HEK293 (cell line): ENCODE results near the gene KLF7.

Experiments used
- CTCF ChIA-PET: fragments of 350-600 bp; formaldehyde crosslinking; extraction: SDS; loops from one replicate; lab custom pipeline; 2021; ENCODE audit warnings: antibody characterized with exemption; lab: Yijun Ruan, JAX
- POLR2A ChIA-PET: fragments of 300-600 bp; formaldehyde crosslinking; extraction: SDS; loops from one replicate; lab custom pipeline; 2020; ENCODE audit warnings: antibody characterized with exemption, inconsistent platforms; lab: Yijun Ruan, JAX
- H3K27ac ChIP-seq: fragments of 200-500 bp; sonication (Bioruptor generic); 2 replicates; pipeline ENCODE4 v1.5.1; 2014; ENCODE audit warnings: low read depth, low read length, control low read depth, inconsistent platforms; ENCODE audit errors: extremely low read depth
- H3K36me3 ChIP-seq, 2 experiments: fragments of 200-500 bp in 1 of 2; sonication (Bioruptor generic) in 1 of 2; 1 replicate in 1 of 2; 2 replicates in 1 of 2; pipeline ENCODE4 v1.5.1; 2014 to 2017; ENCODE audit warnings: inconsistent platforms in 2 of 2, low read length in 2 of 2; ENCODE audit not compliant: control insufficient read depth in 2 of 2, insufficient read depth in 1 of 2
- H3K4me1 ChIP-seq: fragments of 200-500 bp; sonication (Bioruptor generic); 2 replicates; pipeline ENCODE4 v1.5.1; 2014; ENCODE audit warnings: mild to moderate bottlenecking, low read length, inconsistent platforms; ENCODE audit not compliant: control insufficient read depth, insufficient read depth
- H3K4me3 ChIP-seq: 2 replicates; pipeline ENCODE4 v1.5.1; 2011; ENCODE audit warnings: low read depth, mild to moderate bottlenecking, control low read depth, low read length, moderate library complexity
- H3K9me3 ChIP-seq: fragments of 200-500 bp; sonication (Bioruptor generic); 2 replicates; pipeline ENCODE4 v1.5.1; 2014; ENCODE audit warnings: low read depth, low read length, inconsistent platforms; ENCODE audit not compliant: control insufficient read depth, insufficient read depth
- BCL11B ChIP-seq: fragments of 450-650 bp; formaldehyde crosslinking; IDR thresholded peaks from 2 replicates; pipeline ENCODE4 v1.5.1; 2016; ENCODE audit warnings: low read depth, missing biosample characterization, missing genetic modification characterization
- GFI1B ChIP-seq: fragments of 450-650 bp; formaldehyde crosslinking; IDR thresholded peaks from 2 replicates; pipeline ENCODE4 v1.5.1; 2016; ENCODE audit warnings: missing biosample characterization, missing genetic modification characterization
- ZEB2 ChIP-seq: fragments of 450-650 bp; formaldehyde crosslinking; IDR thresholded peaks from 2 replicates; pipeline ENCODE4 v1.5.1; 2016; ENCODE audit warnings: missing biosample characterization, missing genetic modification characterization
- ZFP41 ChIP-seq: fragments of 450-650 bp; formaldehyde crosslinking; IDR thresholded peaks from 2 replicates; pipeline ENCODE4 v1.5.1; 2016; ENCODE audit warnings: missing biosample characterization, missing genetic modification characterization, borderline replicate concordance
- ZFP69B ChIP-seq: fragments of 450-650 bp; formaldehyde crosslinking; IDR thresholded peaks from 2 replicates; pipeline ENCODE4 v1.5.1; 2016; ENCODE audit warnings: missing biosample characterization, missing genetic modification characterization
- ZNF394 ChIP-seq: fragments of 450-650 bp; formaldehyde crosslinking; IDR thresholded peaks from 2 replicates; pipeline ENCODE4 v1.5.1; 2016; ENCODE audit warnings: missing biosample characterization, missing genetic modification characterization, mild to moderate bottlenecking, moderate library complexity, borderline replicate concordance
- ZNF473 ChIP-seq: fragments of 450-650 bp; formaldehyde crosslinking; IDR thresholded peaks from 2 replicates; pipeline ENCODE4 v1.5.1; 2017; ENCODE audit warnings: missing biosample characterization, missing genetic modification characterization
- ZNF76 ChIP-seq: fragments of 450-650 bp; formaldehyde crosslinking; IDR thresholded peaks from 2 replicates; pipeline ENCODE4; 2016; ENCODE audit warnings: low read depth, missing biosample characterization, missing genetic modification characterization, borderline replicate concordance
- TF ChIP-seq, protein P1 (sequence below): fragments of 450-650 bp; formaldehyde crosslinking; IDR thresholded peaks from 2 replicates; pipeline ENCODE4 v1.5.1; 2016; ENCODE audit warnings: missing biosample characterization, missing genetic modification characterization
- TF ChIP-seq, protein P2 (sequence below): fragments of 450-650 bp; formaldehyde crosslinking; IDR thresholded peaks from 2 replicates; pipeline ENCODE4 v1.5.1; 2017; ENCODE audit warnings: missing biosample characterization, missing genetic modification characterization
- TF ChIP-seq, protein P3 (sequence below): fragments of 450-650 bp; formaldehyde crosslinking; IDR thresholded peaks from 2 replicates; pipeline ENCODE4 v1.5.1; 2016; ENCODE audit warnings: missing biosample characterization, missing genetic modification characterization

The KLF7 gene

DNA sequence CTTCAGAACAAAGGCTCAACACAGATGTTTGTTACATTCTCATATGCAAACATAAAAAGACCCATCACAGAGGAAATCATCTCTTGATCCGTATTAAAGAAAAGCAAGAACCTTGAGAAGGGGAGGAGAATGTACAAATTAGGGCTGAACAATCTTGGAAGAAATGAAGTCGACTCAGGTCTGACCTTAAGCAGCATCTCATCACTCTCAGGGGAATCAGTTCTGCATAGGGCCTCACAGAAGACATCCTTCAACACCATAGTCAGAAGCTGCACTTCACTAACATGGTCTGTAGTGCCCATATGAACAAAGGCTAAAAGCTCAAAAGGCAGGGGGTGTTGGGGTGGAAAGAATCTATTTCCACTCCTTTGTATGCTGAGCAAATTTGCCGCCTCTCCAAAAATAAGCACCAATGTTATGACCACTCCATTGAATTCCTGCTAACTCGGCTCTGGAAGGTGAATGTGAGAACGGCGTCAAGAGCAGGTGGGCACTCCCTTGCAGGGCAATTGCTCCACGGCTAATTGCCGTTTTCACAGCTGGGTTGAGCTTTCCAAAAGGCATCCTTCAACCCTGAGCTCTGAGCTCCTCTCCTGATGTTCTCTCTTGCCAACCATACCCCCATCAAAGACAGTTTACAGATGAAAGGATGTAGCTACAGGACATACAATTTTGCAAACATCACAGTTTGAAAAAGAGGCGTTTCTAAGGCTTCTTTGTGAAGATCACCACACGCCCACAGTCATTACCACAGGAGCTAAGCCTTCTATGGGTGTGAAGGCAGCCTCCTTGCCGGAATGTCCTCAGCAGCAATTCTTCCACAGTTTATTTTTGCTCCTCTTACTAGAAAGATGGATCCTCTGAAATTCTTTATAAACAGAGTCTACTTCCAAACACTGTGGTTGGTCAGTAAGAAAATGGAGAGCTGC, 10.0 kb downstream of the KLF7 start (continued):
- TF ChIP-seq, protein P1, sequence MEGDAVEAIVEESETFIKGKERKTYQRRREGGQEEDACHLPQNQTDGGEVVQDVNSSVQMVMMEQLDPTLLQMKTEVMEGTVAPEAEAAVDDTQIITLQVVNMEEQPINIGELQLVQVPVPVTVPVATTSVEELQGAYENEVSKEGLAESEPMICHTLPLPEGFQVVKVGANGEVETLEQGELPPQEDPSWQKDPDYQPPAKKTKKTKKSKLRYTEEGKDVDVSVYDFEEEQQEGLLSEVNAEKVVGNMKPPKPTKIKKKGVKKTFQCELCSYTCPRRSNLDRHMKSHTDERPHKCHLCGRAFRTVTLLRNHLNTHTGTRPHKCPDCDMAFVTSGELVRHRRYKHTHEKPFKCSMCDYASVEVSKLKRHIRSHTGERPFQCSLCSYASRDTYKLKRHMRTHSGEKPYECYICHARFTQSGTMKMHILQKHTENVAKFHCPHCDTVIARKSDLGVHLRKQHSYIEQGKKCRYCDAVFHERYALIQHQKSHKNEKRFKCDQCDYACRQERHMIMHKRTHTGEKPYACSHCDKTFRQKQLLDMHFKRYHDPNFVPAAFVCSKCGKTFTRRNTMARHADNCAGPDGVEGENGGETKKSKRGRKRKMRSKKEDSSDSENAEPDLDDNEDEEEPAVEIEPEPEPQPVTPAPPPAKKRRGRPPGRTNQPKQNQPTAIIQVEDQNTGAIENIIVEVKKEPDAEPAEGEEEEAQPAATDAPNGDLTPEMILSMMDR (tag by site-specific recombination), result no peak
- no peak for TF ChIP-seq ZFP69B (tag by site-specific recombination)
- TF ChIP-seq, protein P2, sequence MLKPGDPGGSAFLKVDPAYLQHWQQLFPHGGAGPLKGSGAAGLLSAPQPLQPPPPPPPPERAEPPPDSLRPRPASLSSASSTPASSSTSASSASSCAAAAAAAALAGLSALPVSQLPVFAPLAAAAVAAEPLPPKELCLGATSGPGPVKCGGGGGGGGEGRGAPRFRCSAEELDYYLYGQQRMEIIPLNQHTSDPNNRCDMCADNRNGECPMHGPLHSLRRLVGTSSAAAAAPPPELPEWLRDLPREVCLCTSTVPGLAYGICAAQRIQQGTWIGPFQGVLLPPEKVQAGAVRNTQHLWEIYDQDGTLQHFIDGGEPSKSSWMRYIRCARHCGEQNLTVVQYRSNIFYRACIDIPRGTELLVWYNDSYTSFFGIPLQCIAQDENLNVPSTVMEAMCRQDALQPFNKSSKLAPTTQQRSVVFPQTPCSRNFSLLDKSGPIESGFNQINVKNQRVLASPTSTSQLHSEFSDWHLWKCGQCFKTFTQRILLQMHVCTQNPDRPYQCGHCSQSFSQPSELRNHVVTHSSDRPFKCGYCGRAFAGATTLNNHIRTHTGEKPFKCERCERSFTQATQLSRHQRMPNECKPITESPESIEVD, result no peak
- no peak for TF ChIP-seq ZEB2 (tag by site-specific recombination)
- no peak for TF ChIP-seq BCL11B (tag by site-specific recombination)
- no peak for TF ChIP-seq ZFP41
- no peak for TF ChIP-seq ZNF394 (tag by site-specific recombination)
- no peak for TF ChIP-seq GFI1B (tag by site-specific recombination)

DNA sequence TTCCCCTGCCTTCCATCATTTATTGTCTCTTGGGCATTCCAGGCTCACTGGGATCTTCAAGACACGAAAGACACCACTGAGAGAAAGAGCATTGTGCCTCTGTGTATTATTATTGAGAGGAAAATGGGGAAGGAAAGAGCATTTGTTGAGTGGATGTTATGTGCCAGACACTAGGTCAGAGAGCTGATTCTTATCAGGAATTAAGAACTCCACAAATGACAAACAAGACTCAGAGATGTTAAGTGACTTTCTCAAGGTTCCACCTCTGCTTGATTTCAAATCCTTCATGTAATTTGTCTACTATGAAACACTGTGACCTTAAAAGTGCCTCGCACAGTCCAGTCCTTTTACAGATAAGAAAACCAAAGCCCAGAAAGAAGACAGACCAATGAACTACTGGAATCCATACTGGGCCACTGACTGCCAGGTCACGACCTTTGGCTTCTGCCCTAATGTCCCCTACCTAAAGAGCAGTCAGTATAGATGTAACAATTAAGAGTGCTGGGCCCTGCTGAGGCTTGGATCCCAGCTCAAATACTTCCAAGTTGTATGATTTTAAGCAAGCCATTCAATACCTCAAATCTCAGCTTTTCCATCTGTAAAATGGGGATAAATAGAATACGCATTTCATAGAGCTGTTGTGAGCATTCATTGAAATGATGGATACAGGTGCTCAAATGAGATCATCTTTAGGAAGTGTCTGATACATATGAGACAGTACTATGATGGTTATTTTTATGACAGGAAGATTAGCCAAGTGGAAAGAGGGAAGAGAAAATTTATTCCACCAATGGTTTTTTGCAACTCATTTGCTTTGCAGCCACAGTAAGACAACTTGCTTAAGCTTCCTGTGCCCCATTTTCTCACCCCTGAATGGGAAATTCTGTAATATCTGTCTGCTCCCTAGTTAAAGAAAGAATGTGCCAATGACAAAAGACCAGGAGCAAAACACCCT, 10.9 kb downstream of the KLF7 start:
- POLR2A ChIA-PET, result interaction anchor here (3.1 kb wide), 1 partner anchor 11 kb away, joined by 10 read pairs; the partner anchor contains the start of gene KLF7
- Histone ChIP-seq H3K4me3 (no peak overlapping the region), H3K36me3 (no peaks in the 10 kb centered on the region), H3K27ac (no peak overlapping the region), H3K9me3 (no peaks in the 10 kb centered on the region), H3K4me1 (peaks cover 3% of the 10 kb centered on the region; the same call in 1 of the 2 replicates)
- CTCF ChIA-PET, result no interaction called here
- no peak for TF ChIP-seq ZNF473 (tag by site-specific recombination)

DNA sequence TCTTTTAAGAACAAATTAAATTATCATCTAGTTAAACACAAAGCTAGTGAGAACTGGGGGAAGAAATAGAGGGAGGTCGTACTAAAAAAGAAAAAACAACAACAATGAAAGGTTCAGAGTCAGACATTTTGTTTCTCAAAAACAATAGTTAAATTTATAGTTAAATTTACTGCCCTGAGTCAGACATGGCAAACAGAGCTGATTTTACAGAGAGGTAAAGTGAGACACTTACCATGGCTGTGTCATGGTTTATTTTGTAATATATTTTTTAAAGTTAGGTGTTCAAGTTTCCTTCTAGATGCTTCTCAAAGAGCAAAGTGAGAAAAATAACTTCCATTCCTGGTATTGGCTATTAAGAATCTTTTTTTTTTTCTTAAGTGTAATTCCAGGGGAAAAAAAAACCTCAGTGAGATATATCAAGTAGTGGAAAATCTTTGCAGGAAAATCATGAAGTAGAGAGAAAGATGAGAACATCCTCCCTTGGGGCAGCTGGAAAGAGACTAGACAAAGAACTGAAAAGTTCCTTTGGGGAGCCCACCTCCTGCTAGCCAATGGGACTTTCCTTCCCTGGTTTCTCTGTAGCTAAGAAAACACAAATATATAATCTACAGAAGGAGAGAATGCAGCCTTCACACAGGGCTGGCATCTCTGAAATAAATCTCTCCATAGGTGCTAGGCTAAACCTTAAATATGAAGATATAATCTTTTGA, 12.3 kb downstream of the KLF7 start:
- CTCF ChIA-PET, result interaction anchor here (0.9 kb wide), 1 partner anchor 125 kb away, joined by 3 read pairs; no protein-coding TSS in a partner anchor
- no peak for TF ChIP-seq ZNF76
- TF ChIP-seq, protein P3, sequence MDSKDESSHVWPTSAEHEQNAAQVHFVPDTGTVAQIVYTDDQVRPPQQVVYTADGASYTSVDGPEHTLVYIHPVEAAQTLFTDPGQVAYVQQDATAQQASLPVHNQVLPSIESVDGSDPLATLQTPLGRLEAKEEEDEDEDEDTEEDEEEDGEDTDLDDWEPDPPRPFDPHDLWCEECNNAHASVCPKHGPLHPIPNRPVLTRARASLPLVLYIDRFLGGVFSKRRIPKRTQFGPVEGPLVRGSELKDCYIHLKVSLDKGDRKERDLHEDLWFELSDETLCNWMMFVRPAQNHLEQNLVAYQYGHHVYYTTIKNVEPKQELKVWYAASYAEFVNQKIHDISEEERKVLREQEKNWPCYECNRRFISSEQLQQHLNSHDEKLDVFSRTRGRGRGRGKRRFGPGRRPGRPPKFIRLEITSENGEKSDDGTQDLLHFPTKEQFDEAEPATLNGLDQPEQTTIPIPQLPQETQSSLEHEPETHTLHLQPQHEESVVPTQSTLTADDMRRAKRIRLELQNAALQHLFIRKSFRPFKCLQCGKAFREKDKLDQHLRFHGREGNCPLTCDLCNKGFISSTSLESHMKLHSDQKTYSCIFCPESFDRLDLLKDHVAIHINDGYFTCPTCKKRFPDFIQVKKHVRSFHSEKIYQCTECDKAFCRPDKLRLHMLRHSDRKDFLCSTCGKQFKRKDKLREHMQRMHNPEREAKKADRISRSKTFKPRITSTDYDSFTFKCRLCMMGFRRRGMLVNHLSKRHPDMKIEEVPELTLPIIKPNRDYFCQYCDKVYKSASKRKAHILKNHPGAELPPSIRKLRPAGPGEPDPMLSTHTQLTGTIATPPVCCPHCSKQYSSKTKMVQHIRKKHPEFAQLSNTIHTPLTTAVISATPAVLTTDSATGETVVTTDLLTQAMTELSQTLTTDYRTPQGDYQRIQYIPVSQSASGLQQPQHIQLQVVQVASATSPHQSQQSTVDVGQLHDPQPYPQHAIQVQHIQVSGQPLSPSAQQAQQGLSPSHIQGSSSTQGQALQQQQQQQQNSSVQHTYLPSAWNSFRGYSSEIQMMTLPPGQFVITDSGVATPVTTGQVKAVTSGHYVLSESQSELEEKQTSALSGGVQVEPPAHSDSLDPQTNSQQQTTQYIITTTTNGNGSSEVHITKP (tag by site-specific recombination), result peak; percentile 51; the same call in 1 of the 2 replicates
- peaks cover 3% of the 10 kb centered on the region; the same call in 1 of the 2 replicates for H3K4me1 ChIP-seq
- H3K27ac ChIP-seq, result no peak overlapping the region
- no peaks in the 10 kb centered on the region for H3K9me3 ChIP-seq
- no peaks in the 10 kb centered on the region for H3K36me3 ChIP-seq
- H3K4me3 ChIP-seq, result no peak overlapping the region
- POLR2A ChIA-PET, result interaction anchor here (3.1 kb wide), 1 partner anchor 12 kb away, joined by 10 read pairs; the partner anchor contains the start of gene KLF7
